Suprapubic skin (tissue), 4 donors: ENCODE measurements around the gene PPP1R11.

Experiments
- EP300 ChIP-seq: sonication (generic); formaldehyde crosslinking; IDR thresholded peaks from one replicate; pipeline ENCODE4 v1.6.1; 2017; ENCODE audit warnings: antibody characterized with exemption
- POLR2A ChIP-seq, 2 donors: fragments of 450-650 bp; IDR thresholded peaks; one replicate each; pipeline ENCODE4 v1.6.1; 2017; ENCODE audit warnings: antibody characterized with exemption in 2 of 2, mild to moderate bottlenecking in 2 of 2, moderate library complexity in 2 of 2
- POLR2AphosphoS5 ChIP-seq, 3 donors: sonication (generic); formaldehyde crosslinking; IDR thresholded peaks; one replicate each; pipeline ENCODE4 v1.6.1; 2017; ENCODE audit warnings: antibody characterized with exemption in 3 of 3
- TF ChIP-seq, protein P1 (sequence below), 2 donors: fragments of 200-600 bp in 1 of 2; fragments of 450-650 bp in 1 of 2; sonication (generic) in 1 of 2; IDR thresholded peaks; one replicate each; pipeline ENCODE4 v1.5.1; 2016 to 2019; ENCODE audit warnings: antibody characterized with exemption in 2 of 2, mild to moderate bottlenecking in 1 of 2, moderate library complexity in 1 of 2

DNA sequence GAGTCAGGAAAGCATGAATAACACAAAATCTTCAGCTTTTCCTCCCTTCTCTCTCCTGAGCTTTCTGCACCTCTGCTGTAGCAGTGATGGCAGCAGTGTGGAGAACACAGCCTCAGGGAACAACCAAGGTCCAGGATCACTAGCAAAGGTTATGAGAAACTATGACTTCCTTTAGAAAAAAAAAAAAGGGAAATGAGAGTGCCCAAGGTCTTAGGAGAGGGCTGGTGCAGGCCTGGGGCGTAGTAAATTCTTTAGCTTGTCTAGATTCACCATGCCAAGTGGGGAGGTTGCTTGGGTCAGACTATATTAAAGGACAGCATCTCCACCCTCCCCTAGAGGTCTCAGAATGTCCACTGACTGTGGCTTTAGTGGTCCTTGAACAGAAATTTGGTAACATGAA is 46.4 kb upstream of the PPP1R11 start:
- TF ChIP-seq POLR2A (IDR thresholded peaks at IDR 0.05), result no peak
- TF ChIP-seq, protein P1, sequence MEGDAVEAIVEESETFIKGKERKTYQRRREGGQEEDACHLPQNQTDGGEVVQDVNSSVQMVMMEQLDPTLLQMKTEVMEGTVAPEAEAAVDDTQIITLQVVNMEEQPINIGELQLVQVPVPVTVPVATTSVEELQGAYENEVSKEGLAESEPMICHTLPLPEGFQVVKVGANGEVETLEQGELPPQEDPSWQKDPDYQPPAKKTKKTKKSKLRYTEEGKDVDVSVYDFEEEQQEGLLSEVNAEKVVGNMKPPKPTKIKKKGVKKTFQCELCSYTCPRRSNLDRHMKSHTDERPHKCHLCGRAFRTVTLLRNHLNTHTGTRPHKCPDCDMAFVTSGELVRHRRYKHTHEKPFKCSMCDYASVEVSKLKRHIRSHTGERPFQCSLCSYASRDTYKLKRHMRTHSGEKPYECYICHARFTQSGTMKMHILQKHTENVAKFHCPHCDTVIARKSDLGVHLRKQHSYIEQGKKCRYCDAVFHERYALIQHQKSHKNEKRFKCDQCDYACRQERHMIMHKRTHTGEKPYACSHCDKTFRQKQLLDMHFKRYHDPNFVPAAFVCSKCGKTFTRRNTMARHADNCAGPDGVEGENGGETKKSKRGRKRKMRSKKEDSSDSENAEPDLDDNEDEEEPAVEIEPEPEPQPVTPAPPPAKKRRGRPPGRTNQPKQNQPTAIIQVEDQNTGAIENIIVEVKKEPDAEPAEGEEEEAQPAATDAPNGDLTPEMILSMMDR (IDR thresholded peaks at IDR 0.05), result no peak
- no peak for TF ChIP-seq EP300
- no peak for TF ChIP-seq POLR2AphosphoS5 (IDR thresholded peaks at IDR 0.05)
